HepG2 (cell line): ENCODE measurements around the gene AGRN. TPM values are rescaled to one million over a fixed set of nuclear protein-coding genes. Genes with fewer than 3 reads are reported as not detected.

Experiments
- HNRNPLL ChIP-seq: fragments of 200-400 bp; formaldehyde crosslinking; IDR thresholded peaks from 2 replicates; pipeline ENCODE4 v1.6.1; 2017; ENCODE audit warnings: mild to moderate bottlenecking, low read depth, low read length; ENCODE audit not compliant: poor library complexity, severe bottlenecking
- PHF20 ChIP-seq: sonication (generic); formaldehyde crosslinking; IDR thresholded peaks from 2 replicates; pipeline ENCODE4 v1.5.0; 2020; ENCODE audit warnings: mild to moderate bottlenecking, missing genetic modification reagents
- SP2 ChIP-seq: sonication (generic); formaldehyde crosslinking; IDR thresholded peaks from 2 replicates; pipeline ENCODE4 v1.5.1; 2020; ENCODE audit warnings: mild to moderate bottlenecking, missing genetic modification reagents
- UBTF ChIP-seq: sonication (generic); formaldehyde crosslinking; IDR thresholded peaks from 2 replicates; pipeline ENCODE4 v1.4.0; 2020; ENCODE audit warnings: mild to moderate bottlenecking, missing genetic modification reagents
- ZFP41 ChIP-seq: sonication (generic); formaldehyde crosslinking; IDR thresholded peaks from 2 replicates; pipeline ENCODE4 v1.4.0; 2020; ENCODE audit warnings: mild to moderate bottlenecking, missing genetic modification reagents, borderline replicate concordance
- ZNF367 ChIP-seq: sonication (generic); formaldehyde crosslinking; IDR thresholded peaks from 2 replicates; pipeline ENCODE4 v1.4.0; 2020; ENCODE audit warnings: missing genetic modification reagents, borderline replicate concordance
- ZNF382 ChIP-seq: sonication (generic); formaldehyde crosslinking; IDR thresholded peaks from 2 replicates; pipeline ENCODE4 v1.5.0; 2020; ENCODE audit warnings: missing genetic modification reagents, mild to moderate bottlenecking, borderline replicate concordance
- ZNF431 ChIP-seq: sonication (generic); formaldehyde crosslinking; IDR thresholded peaks from 2 replicates; pipeline ENCODE4 v1.9.0; 2022; ENCODE audit warnings: missing genetic modification reagents, low read depth, mild to moderate bottlenecking, borderline replicate concordance
- ZNF619 ChIP-seq: sonication (generic); formaldehyde crosslinking; IDR thresholded peaks from 2 replicates; pipeline ENCODE4 v1.4.0; 2020; ENCODE audit warnings: mild to moderate bottlenecking, missing genetic modification reagents
- ZNF644 ChIP-seq: IDR thresholded peaks from 2 replicates; pipeline ENCODE4 v1.6.1; 2016; ENCODE audit warnings: low read depth
- ZNF792 ChIP-seq: IDR thresholded peaks from 2 replicates; pipeline ENCODE4 v1.6.1; 2016
- ZSCAN31 ChIP-seq: sonication (generic); formaldehyde crosslinking; IDR thresholded peaks from 2 replicates; pipeline ENCODE4 v1.5.0; 2020; ENCODE audit warnings: low read depth, mild to moderate bottlenecking, missing genetic modification reagents
- polyA plus RNA-seq, 8 experiments: library from polyadenylated mRNA; depleted of rRNA in 3 of 8; stranded (reverse) in 7 of 8; unstranded in 1 of 8; fragments of >200 nt; fragmentation: Illumina TruSeq in 4 of 8; extraction: Trizol in 4 of 8; gene quantifications; 2 replicates each; pipeline versions ENCODE4 v1.2.1 to v1.2.3, GENCODE V29; 2011 to 2016; ENCODE audit warnings: low read depth in 4 of 8, missing spikeins in 1 of 8, mixed read lengths in 1 of 8; ENCODE audit not compliant: insufficient read depth in 1 of 8
- total RNA-seq, 5 experiments: library from RNA; depleted of rRNA; stranded (reverse); fragments of >200 nt; fragmentation: Illumina TruSeq; extraction: Trizol; gene quantifications; 2 replicates each; pipeline ENCODE4 v1.2.3, GENCODE V29; 2016; ENCODE audit warnings: low read depth in 1 of 5
- TF ChIP-seq, protein P1 (sequence below), 2 experiments: sonication (generic) in 1 of 2; formaldehyde crosslinking in 1 of 2; IDR thresholded peaks; 2 replicates each; pipeline versions ENCODE4 v1.4.0 to v1.6.1; 2016 to 2020; ENCODE audit warnings: borderline replicate concordance in 1 of 2, low read depth in 1 of 2, mild to moderate bottlenecking in 1 of 2, missing genetic modification reagents in 1 of 2
- TF ChIP-seq, protein P2 (sequence below): sonication (generic); formaldehyde crosslinking; IDR thresholded peaks from 2 replicates; pipeline ENCODE4 v1.5.1; 2020; ENCODE audit warnings: missing genetic modification reagents, mild to moderate bottlenecking, borderline replicate concordance
- TF ChIP-seq, protein P3 (sequence below): sonication (generic); formaldehyde crosslinking; conservative IDR thresholded peaks from 2 replicates; pipeline ENCODE4 v1.8.0; 2022; ENCODE audit warnings: missing genetic modification reagents
- TF ChIP-seq, protein P4 (sequence below): sonication (generic); formaldehyde crosslinking; IDR thresholded peaks from 2 replicates; pipeline ENCODE4 v1.5.0; 2020; ENCODE audit warnings: missing genetic modification reagents

Gene AGRN
- total and polyA plus RNA-seq, 2 of the 13 experiments (the other 11 are each of a cell fraction or from before 2014, with no cell fraction given) = 29.8 to 65.2 TPM

- TF ChIP-seq, protein P1, sequence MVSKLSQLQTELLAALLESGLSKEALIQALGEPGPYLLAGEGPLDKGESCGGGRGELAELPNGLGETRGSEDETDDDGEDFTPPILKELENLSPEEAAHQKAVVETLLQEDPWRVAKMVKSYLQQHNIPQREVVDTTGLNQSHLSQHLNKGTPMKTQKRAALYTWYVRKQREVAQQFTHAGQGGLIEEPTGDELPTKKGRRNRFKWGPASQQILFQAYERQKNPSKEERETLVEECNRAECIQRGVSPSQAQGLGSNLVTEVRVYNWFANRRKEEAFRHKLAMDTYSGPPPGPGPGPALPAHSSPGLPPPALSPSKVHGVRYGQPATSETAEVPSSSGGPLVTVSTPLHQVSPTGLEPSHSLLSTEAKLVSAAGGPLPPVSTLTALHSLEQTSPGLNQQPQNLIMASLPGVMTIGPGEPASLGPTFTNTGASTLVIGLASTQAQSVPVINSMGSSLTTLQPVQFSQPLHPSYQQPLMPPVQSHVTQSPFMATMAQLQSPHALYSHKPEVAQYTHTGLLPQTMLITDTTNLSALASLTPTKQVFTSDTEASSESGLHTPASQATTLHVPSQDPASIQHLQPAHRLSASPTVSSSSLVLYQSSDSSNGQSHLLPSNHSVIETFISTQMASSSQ (IDR thresholded peaks at IDR 0.05; ENCODE audit: low read depth) = no peak
- TF ChIP-seq, protein P1 (CRISPR knock-in tag; IDR thresholded peaks at IDR 0.05; ENCODE audit: borderline replicate concordance) = peak; percentile 75
- TF ChIP-seq ZSCAN31 (CRISPR knock-in tag) (peak; percentile 50; the same call in 1 of the 2 replicates), SP2 (peak; percentile 70), ZNF431 (no peak), UBTF (peak; percentile 91; the same call in 1 of the 2 replicates), ZNF382 (CRISPR knock-in tag) (no peak), PHF20 (CRISPR knock-in tag) (no peak), ZNF367 (CRISPR knock-in tag) (peak; percentile 67; the same call in 1 of the 2 replicates), ZFP41 (CRISPR knock-in tag) (no peak), ZNF644 (CRISPR knock-in tag) (no peak), ZNF619 (CRISPR knock-in tag) (0 out of 2 replicates have a peak, but pooled peaks have one; percentile 51), HNRNPLL (peak; percentile 62), ZNF792 (CRISPR knock-in tag) (peak; percentile 81)
- TF ChIP-seq, protein P2, sequence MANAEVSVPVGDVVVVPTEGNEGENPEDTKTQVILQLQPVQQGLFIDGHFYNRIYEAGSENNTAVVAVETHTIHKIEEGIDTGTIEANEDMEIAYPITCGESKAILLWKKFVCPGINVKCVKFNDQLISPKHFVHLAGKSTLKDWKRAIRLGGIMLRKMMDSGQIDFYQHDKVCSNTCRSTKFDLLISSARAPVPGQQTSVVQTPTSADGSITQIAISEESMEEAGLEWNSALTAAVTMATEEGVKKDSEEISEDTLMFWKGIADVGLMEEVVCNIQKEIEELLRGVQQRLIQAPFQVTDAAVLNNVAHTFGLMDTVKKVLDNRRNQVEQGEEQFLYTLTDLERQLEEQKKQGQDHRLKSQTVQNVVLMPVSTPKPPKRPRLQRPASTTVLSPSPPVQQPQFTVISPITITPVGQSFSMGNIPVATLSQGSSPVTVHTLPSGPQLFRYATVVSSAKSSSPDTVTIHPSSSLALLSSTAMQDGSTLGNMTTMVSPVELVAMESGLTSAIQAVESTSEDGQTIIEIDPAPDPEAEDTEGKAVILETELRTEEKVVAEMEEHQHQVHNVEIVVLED = peak; percentile 85
- TF ChIP-seq, protein P3, sequence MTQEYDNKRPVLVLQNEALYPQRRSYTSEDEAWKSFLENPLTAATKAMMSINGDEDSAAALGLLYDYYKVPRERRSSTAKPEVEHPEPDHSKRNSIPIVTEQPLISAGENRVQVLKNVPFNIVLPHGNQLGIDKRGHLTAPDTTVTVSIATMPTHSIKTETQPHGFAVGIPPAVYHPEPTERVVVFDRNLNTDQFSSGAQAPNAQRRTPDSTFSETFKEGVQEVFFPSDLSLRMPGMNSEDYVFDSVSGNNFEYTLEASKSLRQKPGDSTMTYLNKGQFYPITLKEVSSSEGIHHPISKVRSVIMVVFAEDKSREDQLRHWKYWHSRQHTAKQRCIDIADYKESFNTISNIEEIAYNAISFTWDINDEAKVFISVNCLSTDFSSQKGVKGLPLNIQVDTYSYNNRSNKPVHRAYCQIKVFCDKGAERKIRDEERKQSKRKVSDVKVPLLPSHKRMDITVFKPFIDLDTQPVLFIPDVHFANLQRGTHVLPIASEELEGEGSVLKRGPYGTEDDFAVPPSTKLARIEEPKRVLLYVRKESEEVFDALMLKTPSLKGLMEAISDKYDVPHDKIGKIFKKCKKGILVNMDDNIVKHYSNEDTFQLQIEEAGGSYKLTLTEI = no peak
- TF ChIP-seq, protein P4, sequence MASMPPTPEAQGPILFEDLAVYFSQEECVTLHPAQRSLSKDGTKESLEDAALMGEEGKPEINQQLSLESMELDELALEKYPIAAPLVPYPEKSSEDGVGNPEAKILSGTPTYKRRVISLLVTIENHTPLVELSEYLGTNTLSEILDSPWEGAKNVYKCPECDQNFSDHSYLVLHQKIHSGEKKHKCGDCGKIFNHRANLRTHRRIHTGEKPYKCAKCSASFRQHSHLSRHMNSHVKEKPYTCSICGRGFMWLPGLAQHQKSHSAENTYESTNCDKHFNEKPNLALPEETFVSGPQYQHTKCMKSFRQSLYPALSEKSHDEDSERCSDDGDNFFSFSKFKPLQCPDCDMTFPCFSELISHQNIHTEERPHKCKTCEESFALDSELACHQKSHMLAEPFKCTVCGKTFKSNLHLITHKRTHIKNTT = 0 out of 2 replicates have a peak, but pooled peaks have one; percentile 16
Observed at GRCh38 chr1:1000357-1001056, 19.4 kb upstream of the AGRN start (continued).
